ENCODE results near the gene DUOXA1.

DNA sequence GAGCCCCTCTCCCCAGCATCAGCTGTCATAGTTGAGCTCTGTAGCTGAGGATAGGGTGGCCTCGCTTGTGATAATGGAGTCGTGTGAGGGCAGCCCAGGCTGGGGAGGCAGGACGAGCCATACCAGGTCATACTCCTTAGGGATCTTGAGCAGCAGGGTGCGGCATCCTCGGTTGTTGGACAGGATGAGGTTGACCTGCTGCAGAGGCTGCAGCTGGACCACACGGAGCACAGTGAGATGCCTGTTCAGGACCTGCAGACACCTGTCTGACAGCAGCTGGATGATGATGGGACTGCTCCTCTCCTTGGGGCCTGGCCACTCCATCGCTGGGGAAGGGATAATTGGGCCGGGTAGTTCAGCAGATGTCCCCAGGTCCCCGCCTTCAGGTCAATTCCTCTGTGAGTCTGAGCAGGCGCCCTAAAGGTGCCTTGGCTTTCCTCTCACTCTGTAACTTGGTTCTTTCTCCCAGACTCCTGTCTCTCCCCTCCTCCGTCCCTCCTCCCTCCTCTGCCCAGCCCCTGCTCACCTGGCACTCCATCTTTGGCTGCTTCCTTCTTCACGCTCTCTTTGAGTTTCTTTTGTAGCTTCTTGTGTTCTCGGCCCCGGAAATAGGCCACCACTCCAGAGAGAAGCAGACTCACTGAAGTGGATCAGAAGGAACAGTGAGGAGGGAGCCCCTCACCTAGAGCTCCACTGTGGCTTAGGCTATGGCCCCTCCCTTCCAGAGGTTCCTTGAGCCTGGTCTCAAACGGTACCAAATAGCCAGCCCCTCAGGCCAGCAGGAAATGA, 23.5 kb downstream of the DUOXA1 start:
- TF ChIP-seq, protein P1, sequence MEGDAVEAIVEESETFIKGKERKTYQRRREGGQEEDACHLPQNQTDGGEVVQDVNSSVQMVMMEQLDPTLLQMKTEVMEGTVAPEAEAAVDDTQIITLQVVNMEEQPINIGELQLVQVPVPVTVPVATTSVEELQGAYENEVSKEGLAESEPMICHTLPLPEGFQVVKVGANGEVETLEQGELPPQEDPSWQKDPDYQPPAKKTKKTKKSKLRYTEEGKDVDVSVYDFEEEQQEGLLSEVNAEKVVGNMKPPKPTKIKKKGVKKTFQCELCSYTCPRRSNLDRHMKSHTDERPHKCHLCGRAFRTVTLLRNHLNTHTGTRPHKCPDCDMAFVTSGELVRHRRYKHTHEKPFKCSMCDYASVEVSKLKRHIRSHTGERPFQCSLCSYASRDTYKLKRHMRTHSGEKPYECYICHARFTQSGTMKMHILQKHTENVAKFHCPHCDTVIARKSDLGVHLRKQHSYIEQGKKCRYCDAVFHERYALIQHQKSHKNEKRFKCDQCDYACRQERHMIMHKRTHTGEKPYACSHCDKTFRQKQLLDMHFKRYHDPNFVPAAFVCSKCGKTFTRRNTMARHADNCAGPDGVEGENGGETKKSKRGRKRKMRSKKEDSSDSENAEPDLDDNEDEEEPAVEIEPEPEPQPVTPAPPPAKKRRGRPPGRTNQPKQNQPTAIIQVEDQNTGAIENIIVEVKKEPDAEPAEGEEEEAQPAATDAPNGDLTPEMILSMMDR (IDR thresholded peaks at IDR 0.05; ENCODE audit: insufficient read depth, low read length): no peak
- TF ChIP-seq, protein P2, sequence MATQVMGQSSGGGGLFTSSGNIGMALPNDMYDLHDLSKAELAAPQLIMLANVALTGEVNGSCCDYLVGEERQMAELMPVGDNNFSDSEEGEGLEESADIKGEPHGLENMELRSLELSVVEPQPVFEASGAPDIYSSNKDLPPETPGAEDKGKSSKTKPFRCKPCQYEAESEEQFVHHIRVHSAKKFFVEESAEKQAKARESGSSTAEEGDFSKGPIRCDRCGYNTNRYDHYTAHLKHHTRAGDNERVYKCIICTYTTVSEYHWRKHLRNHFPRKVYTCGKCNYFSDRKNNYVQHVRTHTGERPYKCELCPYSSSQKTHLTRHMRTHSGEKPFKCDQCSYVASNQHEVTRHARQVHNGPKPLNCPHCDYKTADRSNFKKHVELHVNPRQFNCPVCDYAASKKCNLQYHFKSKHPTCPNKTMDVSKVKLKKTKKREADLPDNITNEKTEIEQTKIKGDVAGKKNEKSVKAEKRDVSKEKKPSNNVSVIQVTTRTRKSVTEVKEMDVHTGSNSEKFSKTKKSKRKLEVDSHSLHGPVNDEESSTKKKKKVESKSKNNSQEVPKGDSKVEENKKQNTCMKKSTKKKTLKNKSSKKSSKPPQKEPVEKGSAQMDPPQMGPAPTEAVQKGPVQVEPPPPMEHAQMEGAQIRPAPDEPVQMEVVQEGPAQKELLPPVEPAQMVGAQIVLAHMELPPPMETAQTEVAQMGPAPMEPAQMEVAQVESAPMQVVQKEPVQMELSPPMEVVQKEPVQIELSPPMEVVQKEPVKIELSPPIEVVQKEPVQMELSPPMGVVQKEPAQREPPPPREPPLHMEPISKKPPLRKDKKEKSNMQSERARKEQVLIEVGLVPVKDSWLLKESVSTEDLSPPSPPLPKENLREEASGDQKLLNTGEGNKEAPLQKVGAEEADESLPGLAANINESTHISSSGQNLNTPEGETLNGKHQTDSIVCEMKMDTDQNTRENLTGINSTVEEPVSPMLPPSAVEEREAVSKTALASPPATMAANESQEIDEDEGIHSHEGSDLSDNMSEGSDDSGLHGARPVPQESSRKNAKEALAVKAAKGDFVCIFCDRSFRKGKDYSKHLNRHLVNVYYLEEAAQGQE (IDR thresholded peaks at IDR 0.05; ENCODE audit: insufficient replicate concordance, low read depth): no peak
- TF ChIP-seq POLR2AphosphoS5 (IDR thresholded peaks at IDR 0.05; ENCODE audit: low read depth): no peak
- no peak for TF ChIP-seq GABPA (IDR thresholded peaks at IDR 0.05; ENCODE audit: low read depth)
